ENCODE data around the gene ZNF813. TPM values are rescaled to one million over a fixed set of nuclear protein-coding genes. Genes with fewer than 3 reads are reported as not detected.

The ZNF813 gene
- total and polyA plus RNA-seq, 9 of the 15 experiments (the other 6 are each of a cell fraction or from before 2014, with no cell fraction given) = 1.3 to 8.0 (median 5.3) TPM

DNA sequence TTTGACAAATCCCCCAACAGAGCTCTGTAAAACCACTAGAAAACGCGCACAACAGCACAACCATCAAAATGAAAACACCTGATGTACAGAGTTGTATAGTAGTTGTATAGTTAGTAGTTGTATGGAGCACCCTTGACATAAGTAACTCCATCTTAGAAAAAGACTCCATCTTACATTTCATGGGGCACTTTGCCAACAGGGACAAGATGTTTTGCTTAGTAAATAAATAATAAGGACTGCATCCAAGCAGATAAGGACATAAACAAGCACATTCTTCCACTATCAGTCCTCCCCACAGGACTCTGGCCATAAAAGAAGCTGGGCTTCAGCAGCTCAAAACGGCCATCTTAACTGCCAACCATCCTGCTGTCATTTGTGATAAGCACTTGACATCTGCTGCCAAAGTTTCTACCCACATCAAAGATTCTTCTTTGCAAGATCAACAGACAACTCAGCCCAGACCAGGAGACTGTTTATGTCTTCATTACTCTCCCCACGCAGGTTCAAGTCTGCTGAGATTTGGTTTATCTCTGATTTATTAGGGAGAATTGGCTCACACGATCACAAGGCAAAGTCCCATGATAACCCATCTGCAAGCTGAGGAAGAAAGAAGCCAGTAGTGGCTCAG is 49.7 kb downstream of the ZNF813 start (continued):
- TF ChIP-seq, protein P1, sequence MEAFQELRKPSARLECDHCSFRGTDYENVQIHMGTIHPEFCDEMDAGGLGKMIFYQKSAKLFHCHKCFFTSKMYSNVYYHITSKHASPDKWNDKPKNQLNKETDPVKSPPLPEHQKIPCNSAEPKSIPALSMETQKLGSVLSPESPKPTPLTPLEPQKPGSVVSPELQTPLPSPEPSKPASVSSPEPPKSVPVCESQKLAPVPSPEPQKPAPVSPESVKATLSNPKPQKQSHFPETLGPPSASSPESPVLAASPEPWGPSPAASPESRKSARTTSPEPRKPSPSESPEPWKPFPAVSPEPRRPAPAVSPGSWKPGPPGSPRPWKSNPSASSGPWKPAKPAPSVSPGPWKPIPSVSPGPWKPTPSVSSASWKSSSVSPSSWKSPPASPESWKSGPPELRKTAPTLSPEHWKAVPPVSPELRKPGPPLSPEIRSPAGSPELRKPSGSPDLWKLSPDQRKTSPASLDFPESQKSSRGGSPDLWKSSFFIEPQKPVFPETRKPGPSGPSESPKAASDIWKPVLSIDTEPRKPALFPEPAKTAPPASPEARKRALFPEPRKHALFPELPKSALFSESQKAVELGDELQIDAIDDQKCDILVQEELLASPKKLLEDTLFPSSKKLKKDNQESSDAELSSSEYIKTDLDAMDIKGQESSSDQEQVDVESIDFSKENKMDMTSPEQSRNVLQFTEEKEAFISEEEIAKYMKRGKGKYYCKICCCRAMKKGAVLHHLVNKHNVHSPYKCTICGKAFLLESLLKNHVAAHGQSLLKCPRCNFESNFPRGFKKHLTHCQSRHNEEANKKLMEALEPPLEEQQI (IDR thresholded peaks at IDR 0.05) = no peak
- TF ChIP-seq PTTG1 (tag; IDR thresholded peaks at IDR 0.05; ENCODE audit: low read depth) (peak; percentile 94), MEF2A (IDR thresholded peaks at IDR 0.05; ENCODE audit: control insufficient read depth, low read depth, low read length) (no peak), PURB (CRISPR knock-in tag; IDR thresholded peaks at IDR 0.05; ENCODE audit: low read depth) (no peak), NFRKB (IDR thresholded peaks at IDR 0.05; ENCODE audit: low read depth) (no peak), RBM15 (IDR thresholded peaks at IDR 0.05; ENCODE audit: insufficient read depth, low read length) (no peak), EP400 (IDR thresholded peaks at IDR 0.05) (no peak), BCL6 (CRISPR knock-in tag; IDR thresholded peaks at IDR 0.05) (peak; percentile 97), SNRNP70 (optimal IDR thresholded peaks at IDR 0.05; ENCODE audit: low read depth, low read length) (no peak), ZNF24 (IDR thresholded peaks at IDR 0.05) (no peak), SIRT6 (IDR thresholded peaks at IDR 0.05; ENCODE audit: low read depth, low read length) (no peak), RCOR1 (IDR thresholded peaks at IDR 0.05; ENCODE audit: borderline replicate concordance in 1 of 2, low read depth in 2 of 2, low read length in 2 of 2) (no peak), ETV5 (CRISPR knock-in tag; IDR thresholded peaks at IDR 0.05; ENCODE audit: low read depth) (no peak), CREB1 (IDR thresholded peaks at IDR 0.05) (no peak), CREB1 (CRISPR knock-in tag; IDR thresholded peaks at IDR 0.05) (no peak), JUND (IDR thresholded peaks at IDR 0.05; ENCODE audit: borderline replicate concordance, low read depth, low read length) (no peak), JUND (tag; IDR thresholded peaks at IDR 0.05; ENCODE audit: borderline replicate concordance, low read depth, low read length) (peak; percentile 78; the same call in 1 of the 3 replicates)
- TF ChIP-seq, protein P2, sequence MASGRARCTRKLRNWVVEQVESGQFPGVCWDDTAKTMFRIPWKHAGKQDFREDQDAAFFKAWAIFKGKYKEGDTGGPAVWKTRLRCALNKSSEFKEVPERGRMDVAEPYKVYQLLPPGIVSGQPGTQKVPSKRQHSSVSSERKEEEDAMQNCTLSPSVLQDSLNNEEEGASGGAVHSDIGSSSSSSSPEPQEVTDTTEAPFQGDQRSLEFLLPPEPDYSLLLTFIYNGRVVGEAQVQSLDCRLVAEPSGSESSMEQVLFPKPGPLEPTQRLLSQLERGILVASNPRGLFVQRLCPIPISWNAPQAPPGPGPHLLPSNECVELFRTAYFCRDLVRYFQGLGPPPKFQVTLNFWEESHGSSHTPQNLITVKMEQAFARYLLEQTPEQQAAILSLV (tag; IDR thresholded peaks at IDR 0.05) = peak; percentile 98
- TF ChIP-seq, protein P3, sequence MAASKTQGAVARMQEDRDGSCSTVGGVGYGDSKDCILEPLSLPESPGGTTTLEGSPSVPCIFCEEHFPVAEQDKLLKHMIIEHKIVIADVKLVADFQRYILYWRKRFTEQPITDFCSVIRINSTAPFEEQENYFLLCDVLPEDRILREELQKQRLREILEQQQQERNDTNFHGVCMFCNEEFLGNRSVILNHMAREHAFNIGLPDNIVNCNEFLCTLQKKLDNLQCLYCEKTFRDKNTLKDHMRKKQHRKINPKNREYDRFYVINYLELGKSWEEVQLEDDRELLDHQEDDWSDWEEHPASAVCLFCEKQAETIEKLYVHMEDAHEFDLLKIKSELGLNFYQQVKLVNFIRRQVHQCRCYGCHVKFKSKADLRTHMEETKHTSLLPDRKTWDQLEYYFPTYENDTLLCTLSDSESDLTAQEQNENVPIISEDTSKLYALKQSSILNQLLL (CRISPR knock-in tag; IDR thresholded peaks at IDR 0.05; ENCODE audit: borderline replicate concordance) = no peak
- TF ChIP-seq, protein P4, sequence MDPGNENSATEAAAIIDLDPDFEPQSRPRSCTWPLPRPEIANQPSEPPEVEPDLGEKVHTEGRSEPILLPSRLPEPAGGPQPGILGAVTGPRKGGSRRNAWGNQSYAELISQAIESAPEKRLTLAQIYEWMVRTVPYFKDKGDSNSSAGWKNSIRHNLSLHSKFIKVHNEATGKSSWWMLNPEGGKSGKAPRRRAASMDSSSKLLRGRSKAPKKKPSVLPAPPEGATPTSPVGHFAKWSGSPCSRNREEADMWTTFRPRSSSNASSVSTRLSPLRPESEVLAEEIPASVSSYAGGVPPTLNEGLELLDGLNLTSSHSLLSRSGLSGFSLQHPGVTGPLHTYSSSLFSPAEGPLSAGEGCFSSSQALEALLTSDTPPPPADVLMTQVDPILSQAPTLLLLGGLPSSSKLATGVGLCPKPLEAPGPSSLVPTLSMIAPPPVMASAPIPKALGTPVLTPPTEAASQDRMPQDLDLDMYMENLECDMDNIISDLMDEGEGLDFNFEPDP (CRISPR knock-in tag; IDR thresholded peaks at IDR 0.05) = peak; percentile 95
- TF ChIP-seq, protein P5, sequence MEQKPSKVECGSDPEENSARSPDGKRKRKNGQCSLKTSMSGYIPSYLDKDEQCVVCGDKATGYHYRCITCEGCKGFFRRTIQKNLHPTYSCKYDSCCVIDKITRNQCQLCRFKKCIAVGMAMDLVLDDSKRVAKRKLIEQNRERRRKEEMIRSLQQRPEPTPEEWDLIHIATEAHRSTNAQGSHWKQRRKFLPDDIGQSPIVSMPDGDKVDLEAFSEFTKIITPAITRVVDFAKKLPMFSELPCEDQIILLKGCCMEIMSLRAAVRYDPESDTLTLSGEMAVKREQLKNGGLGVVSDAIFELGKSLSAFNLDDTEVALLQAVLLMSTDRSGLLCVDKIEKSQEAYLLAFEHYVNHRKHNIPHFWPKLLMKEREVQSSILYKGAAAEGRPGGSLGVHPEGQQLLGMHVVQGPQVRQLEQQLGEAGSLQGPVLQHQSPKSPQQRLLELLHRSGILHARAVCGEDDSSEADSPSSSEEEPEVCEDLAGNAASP (IDR thresholded peaks at IDR 0.05) = no peak

Data from K562 (cell line).